Left ventricle myocardium inferior (tissue), 1 donor: Measurements from ENCODE around the gene PABPN1L. TPM values are rescaled to one million over a fixed set of nuclear protein-coding genes. Genes with fewer than 3 reads are reported as not detected.
"Not testable (repeated sequence)": the region's sequence is repeated elsewhere in the genome, so short reads cannot be mapped to it uniquely, and the experiment has no call there.

Experiments
- DNase-seq: peaks from one replicate; pipeline ENCODE4 v3.0.0-alpha.2; 2020
- H3K27ac ChIP-seq: fragments of 200-600 bp; replicated peaks from 2 replicates; pipeline ENCODE4 v1.8.0; 2021
- H3K27me3 ChIP-seq: fragments of 200-600 bp; 2 replicates; pipeline ENCODE4 v1.8.0; 2021; ENCODE audit warnings: low read depth
- H3K36me3 ChIP-seq: fragments of 200-600 bp; 2 replicates; pipeline ENCODE4 v1.8.0; 2021
- H3K4me1 ChIP-seq: fragments of 200-600 bp; 2 replicates; pipeline ENCODE4 v1.8.0; 2021
- H3K4me3 ChIP-seq: fragments of 200-600 bp; 2 replicates; pipeline ENCODE4 v1.8.0; 2021; ENCODE audit warnings: mild to moderate bottlenecking, moderate library complexity
- H3K9me3 ChIP-seq: fragments of 200-600 bp; replicated peaks from 2 replicates; pipeline ENCODE4 v1.8.0; 2021
- CTCF ChIP-seq: fragments of 200-600 bp; IDR thresholded peaks from 2 replicates; pipeline ENCODE4 v1.8.0; 2021; ENCODE audit warnings: antibody characterized with exemption, mild to moderate bottlenecking, borderline replicate concordance
- intact Hi-C: fragments of 100-400 bp; cut with micrococcal nuclease; formaldehyde crosslinking; loops from one replicate; pipeline ENCODE4 v1.11.0; 2022
- total RNA-seq: library from RNA; stranded (reverse); fragmentation: NEBNext Ultra II Directional; extraction: Animal tissue kit (Norgen Biotek cat#: 25700); gene quantifications from one replicate; pipeline ENCODE4 v1.2.1, GENCODE V29; 2021
- donor health status: DM: no; HTN: yes; CAD: no; lungs with severe emphysema.

PABPN1L gene
- total RNA-seq, 1 donor from 2014 or later, result not detected

- no peaks in the 10 kb centered on the region for H3K27me3 ChIP-seq
- intact Hi-C loops, result no loop called here
- no peak for DNase-seq
- H3K4me1 ChIP-seq, result peaks cover 13% of the 10 kb centered on the region
- no peaks in the 10 kb centered on the region for H3K9me3 ChIP-seq
- TF ChIP-seq CTCF, result no peak
- no peak overlapping the region for H3K27ac ChIP-seq
- peaks cover 33% of the 10 kb centered on the region for H3K36me3 ChIP-seq
- H3K4me3 ChIP-seq, result no peak overlapping the region
Measured at GRCh38 chr16:88893127-88893968, 26.9 kb upstream of the PABPN1L start.

- H3K4me3 ChIP-seq, result no peak overlapping the region
- H3K36me3 ChIP-seq, result peaks cover 22% of the 10 kb centered on the region
- no peak overlapping the region for H3K27ac ChIP-seq
- H3K9me3 ChIP-seq, result no peaks in the 10 kb centered on the region
- DNase-seq, result no peak
- no peaks in the 10 kb centered on the region for H3K27me3 ChIP-seq
- intact Hi-C loops, result no loop called here
- peaks cover 22% of the 10 kb centered on the region for H3K4me1 ChIP-seq
- no peak for TF ChIP-seq CTCF
Measured at GRCh38 chr16:88892065-88892464, 25.6 kb upstream of the PABPN1L start.

GRCh38 chr16:88891083-88891482, 24.6 kb upstream of the PABPN1L start:
- H3K27ac ChIP-seq, result no peak overlapping the region
- TF ChIP-seq CTCF, result no peak
- no peak for DNase-seq
- H3K9me3 ChIP-seq, result no peaks in the 10 kb centered on the region
- peaks cover 25% of the 10 kb centered on the region for H3K4me1 ChIP-seq
- H3K4me3 ChIP-seq, result no peak overlapping the region
- intact Hi-C loops, result no loop called here
- H3K36me3 ChIP-seq, result peaks cover 17% of the 10 kb centered on the region
- H3K27me3 ChIP-seq, result no peaks in the 10 kb centered on the region

- peaks cover 35% of the 10 kb centered on the region for H3K4me1 ChIP-seq
- H3K4me3 ChIP-seq, H3K9me3 ChIP-seq, DNase-seq, H3K27me3 ChIP-seq: not testable (repeated sequence)
- intact Hi-C loops, result loop anchor here (10.0 kb wide), 1 partner anchor 45 kb away; no protein-coding TSS in a partner anchor
- H3K36me3 ChIP-seq, result peaks cover 27% of the 10 kb centered on the region
- H3K27ac ChIP-seq, result peak overlapping the region; percentile 85
Measured at GRCh38 chr16:88889702-88890352, 23.4 kb upstream of the PABPN1L start.

GRCh38 chr16:88888461-88889387, 22.3 kb upstream of the PABPN1L start:
- H3K4me3 ChIP-seq, result no peak overlapping the region
- no peak for TF ChIP-seq CTCF
- intact Hi-C loops, result loop anchor here (10.0 kb wide), 1 partner anchor 46 kb away; no protein-coding TSS in a partner anchor

More at GRCh38 chr16:88888461-88889387, 22.3 kb upstream of the PABPN1L start:
- Histone ChIP-seq H3K9me3 (no peaks in the 10 kb centered on the region), H3K27ac (peak overlapping the region; percentile 92), H3K27me3 (peaks cover 1% of the 10 kb centered on the region), H3K36me3 (peaks cover 38% of the 10 kb centered on the region), H3K4me1 (peaks cover 35% of the 10 kb centered on the region)
- DNase-seq, result peak; percentile 75
